GM19351 (cell line): ENCODE results near the gene PARD3.
"Not testable (repeated sequence)": the region's sequence is repeated elsewhere in the genome, so short reads cannot be mapped to it uniquely, and the experiment has no call there.

Source experiments
- ATAC-seq: cut with Tn5 transposase; IDR thresholded peaks from one replicate; pipeline ENCODE4 v1.9.1; 2021; ENCODE audit warnings: mild to moderate bottlenecking, moderate library complexity; ENCODE audit not compliant: unreplicated experiment

Gene PARD3

GRCh38 chr10:34800624-34801023 lies 14.5 kb downstream of the PARD3 start:
- no peak for ATAC-seq

GRCh38 chr10:34798654-34799053 lies 16.4 kb downstream of the PARD3 start:
- ATAC-seq = no peak

GRCh38 chr10:34797155-34797554 lies 17.9 kb downstream of the PARD3 start:
- ATAC-seq = no peak

GRCh38 chr10:34796133-34796532 lies 19.0 kb downstream of the PARD3 start:
- ATAC-seq = no peak

- ATAC-seq = no peak
Observed at GRCh38 chr10:34795334-34795733, 19.8 kb downstream of the PARD3 start.

GRCh38 chr10:34794835-34795234 lies 20.3 kb downstream of the PARD3 start:
- ATAC-seq = no peak

GRCh38 chr10:34793581-34793980 lies 21.5 kb downstream of the PARD3 start:
- not testable (repeated sequence) for ATAC-seq

GRCh38 chr10:34792881-34793280 lies 22.2 kb downstream of the PARD3 start:
- ATAC-seq = no peak

GRCh38 chr10:34791947-34792346 lies 23.1 kb downstream of the PARD3 start:
- ATAC-seq = no peak

- no peak for ATAC-seq
Observed at GRCh38 chr10:34791228-34791627, 23.9 kb downstream of the PARD3 start.

GRCh38 chr10:34789966-34790506 lies 25.1 kb downstream of the PARD3 start:
- no peak for ATAC-seq

GRCh38 chr10:34786464-34786863 lies 28.6 kb downstream of the PARD3 start:
- ATAC-seq = no peak

GRCh38 chr10:34781711-34782110 lies 33.4 kb downstream of the PARD3 start:
- ATAC-seq = no peak

GRCh38 chr10:34780818-34781380 lies 34.2 kb downstream of the PARD3 start:
- peak; percentile 86 for ATAC-seq

- ATAC-seq = no peak
Observed at GRCh38 chr10:34778237-34778636, 36.9 kb downstream of the PARD3 start.

GRCh38 chr10:34776090-34776690 lies 38.9 kb downstream of the PARD3 start:
- ATAC-seq = no peak

- ATAC-seq = no peak
Observed at GRCh38 chr10:34775044-34775637, 40.0 kb downstream of the PARD3 start.

GRCh38 chr10:34773636-34774630 lies 41.2 kb downstream of the PARD3 start:
- ATAC-seq = no peak

GRCh38 chr10:34771525-34771924 lies 43.6 kb downstream of the PARD3 start:
- no peak for ATAC-seq

GRCh38 chr10:34771106-34771505 lies 44.0 kb downstream of the PARD3 start:
- ATAC-seq = no peak

- no peak for ATAC-seq
Observed at GRCh38 chr10:34769899-34770298, 45.2 kb downstream of the PARD3 start.
